Mesodermal cell (in vitro differentiated cells): ENCODE measurements around the gene DDX60.

ENCODE experiments used
- H3K27ac ChIP-seq: 2 replicates; pipeline ENCODE4 v1.7.0; 2013; ENCODE audit warnings: mild to moderate bottlenecking, low read depth, low read length, moderate library complexity; ENCODE audit not compliant: severe bottlenecking
- H3K36me3 ChIP-seq: 2 replicates; pipeline ENCODE4 v1.7.1; 2013; ENCODE audit warnings: mild to moderate bottlenecking, low read length, moderate library complexity; ENCODE audit not compliant: control insufficient read depth, insufficient read depth
- H3K4me1 ChIP-seq: one replicate; pipeline ENCODE4 v1.7.1; 2013; ENCODE audit warnings: mild to moderate bottlenecking, low read length; ENCODE audit not compliant: insufficient read depth, control insufficient read depth, poor library complexity, severe bottlenecking
- H3K4me3 ChIP-seq: 2 replicates; pipeline ENCODE4 v1.7.0; 2013; ENCODE audit warnings: low read length, control low read depth, mild to moderate bottlenecking; ENCODE audit not compliant: insufficient read depth, poor library complexity, severe bottlenecking; ENCODE audit errors: extremely low read depth
- H3K9me3 ChIP-seq: 2 replicates; pipeline ENCODE4 v1.7.1; 2013; ENCODE audit warnings: mild to moderate bottlenecking, low read length, moderate library complexity; ENCODE audit not compliant: control insufficient read depth
- WGBS, 2 experiments: methylation state at CpG; one replicate each; pipeline ENCODE4 v1.1.5; 2013; ENCODE audit warnings: missing lambda C conversion rate in 2 of 2; ENCODE audit not compliant: insufficient coverage in 2 of 2; 5-methylcytosine and 5-hydroxymethylcytosine counted together

The DDX60 gene

DNA sequence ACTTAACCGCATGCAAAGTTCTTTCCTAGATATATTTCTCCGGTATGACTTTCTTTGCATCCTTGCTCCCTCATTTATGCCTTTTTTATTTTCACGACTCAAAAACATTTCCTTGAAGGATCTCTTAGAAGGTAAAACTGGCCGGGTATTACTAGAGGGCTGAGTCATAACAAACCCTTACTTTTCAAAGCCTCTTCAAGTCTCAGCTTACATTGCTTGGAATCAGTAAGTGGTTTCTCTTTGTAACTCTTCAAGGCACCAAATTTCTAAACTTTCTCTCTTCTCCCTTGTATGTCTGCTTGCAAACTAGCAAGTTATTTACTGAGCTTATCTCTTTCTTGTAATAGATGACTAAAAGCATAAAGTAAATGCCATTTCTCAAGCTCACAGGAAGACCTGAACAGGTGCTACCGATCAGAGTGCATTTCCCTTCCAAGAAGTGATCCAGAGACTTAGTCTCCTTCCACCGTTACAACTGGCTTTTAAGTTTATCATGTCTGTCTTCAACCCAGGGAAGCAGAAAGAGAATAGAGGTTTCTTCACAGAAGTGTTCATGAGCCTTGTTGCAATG is 150.8 kb downstream of the DDX60 start:
- Histone ChIP-seq H3K36me3 (no peaks in the 10 kb centered on the region), H3K4me1 (no peaks in the 10 kb centered on the region), H3K9me3 (no peaks in the 10 kb centered on the region), H3K27ac (no peak overlapping the region), H3K4me3 (no peak overlapping the region)
- WGBS, 2 experiments, result 75 to 87% methylated on average over 3 to 4 of the region's 6 CpGs
